ENCODE data around the gene BAZ2A.

BAZ2A gene

DNA sequence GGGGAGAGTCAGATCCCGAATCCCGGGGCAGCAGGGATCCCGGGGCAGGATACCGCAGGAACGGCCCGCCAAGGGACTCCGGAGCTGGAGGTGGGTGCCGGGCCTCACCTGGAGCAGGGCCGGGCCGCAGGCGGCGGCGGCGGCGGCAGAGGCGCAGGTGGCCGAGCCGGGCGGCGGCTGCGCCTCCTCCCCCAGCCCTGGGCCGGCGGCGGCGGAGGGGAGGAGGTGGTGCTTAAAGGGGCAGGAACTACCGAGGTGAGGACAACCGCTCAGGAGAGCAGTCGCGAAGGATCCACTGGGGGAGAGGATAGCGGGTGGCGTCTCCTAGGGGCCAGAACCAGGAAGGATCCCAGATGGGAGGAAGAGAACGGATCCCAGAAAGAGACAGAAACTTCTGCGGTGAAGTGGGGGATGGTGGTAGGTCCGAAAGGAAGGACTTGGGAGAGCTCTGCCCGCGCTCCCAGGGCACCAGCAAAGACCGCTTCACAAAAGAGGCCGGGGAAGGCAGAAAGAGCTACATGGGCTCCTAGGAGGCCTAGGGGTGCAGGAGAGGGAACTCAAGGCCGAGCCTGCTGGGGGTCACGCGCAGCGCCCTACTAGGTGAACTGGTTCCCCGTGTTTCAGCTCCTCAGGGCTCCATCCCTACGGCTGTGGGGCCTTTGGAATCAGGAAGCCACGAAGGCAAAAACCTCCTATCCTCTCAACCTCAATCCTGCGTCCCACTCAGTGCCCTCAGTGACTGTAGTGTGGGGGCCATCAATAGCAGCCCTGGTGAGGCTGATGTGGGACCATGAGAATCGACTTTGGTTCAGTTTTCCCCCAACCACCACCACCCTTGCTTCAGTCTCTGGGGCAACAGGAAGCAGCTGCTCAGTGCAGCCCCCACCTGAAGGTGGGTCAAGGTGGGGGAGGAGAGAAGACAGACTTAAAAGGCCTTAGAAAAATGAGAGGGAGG lies 5.0 kb upstream of the BAZ2A start:
- DNase-seq: peak; percentile 34

DNA sequence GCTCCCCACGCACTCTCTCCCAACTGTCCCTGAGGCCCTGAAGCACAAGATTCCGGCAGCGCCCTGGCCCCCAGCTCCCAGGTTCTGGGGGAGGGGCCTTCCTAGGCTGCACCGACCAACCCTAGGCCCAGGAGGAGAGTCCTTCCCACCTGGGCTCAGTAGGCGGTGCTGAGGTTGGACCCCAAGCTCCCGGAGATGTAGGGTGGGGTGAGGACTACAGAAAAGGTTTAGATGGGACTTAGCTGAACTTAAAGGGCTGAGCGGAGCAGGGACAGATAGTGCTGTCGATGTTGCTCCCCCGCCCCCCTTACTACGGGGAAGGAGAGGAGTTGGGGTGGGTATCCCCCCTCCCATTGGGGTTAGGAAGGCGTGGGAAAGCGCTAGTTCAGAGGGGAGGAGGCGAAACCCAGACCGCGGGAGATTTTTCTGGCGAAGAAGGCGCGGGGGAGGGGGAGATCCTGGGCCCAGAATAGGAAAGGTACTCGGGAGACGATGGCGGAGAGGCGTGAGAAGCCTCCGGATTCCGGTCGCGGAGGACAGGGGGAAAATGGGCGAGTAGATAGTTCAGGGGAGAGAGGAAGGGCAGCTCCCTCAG lies 4.2 kb upstream of the BAZ2A start:
- peak; percentile 48 for DNase-seq

DNA sequence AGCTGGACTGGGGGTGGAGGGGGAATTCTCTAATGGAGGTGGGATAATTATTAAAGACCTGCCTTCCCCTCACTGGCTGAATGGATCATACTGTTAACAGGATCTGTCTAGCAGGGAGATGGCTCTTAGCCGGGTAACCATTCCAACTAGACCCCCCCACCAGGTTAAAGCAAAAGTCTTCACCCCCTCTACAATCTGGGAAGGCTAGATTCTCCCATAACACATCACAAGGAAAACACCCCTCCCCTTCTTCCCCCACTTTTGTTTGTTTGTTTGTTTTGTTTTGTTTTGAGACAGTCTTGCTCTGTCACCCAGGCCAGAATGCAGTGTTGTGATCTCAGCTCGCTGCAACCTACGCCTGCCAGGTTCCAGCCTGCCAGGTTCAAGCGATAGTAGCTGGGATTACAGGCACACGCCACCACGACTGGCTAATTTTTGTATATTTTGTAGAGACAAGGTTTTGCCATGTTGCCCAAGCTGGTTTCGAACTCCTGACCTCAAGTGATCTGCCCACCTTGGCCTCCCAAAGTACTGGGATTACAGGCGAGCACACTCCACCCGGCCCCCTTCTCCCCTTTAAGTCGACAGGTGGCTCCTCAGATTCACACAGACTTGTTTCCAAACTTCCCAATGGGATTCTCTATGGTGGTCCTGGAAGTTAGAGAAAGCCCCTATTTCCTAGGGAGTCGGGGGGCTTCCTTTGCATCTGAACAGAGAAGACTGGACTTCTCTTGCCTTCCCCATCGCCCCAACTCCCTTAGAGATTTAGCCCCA lies 3.5 kb upstream of the BAZ2A start:
- DNase-seq: no peak

DNA sequence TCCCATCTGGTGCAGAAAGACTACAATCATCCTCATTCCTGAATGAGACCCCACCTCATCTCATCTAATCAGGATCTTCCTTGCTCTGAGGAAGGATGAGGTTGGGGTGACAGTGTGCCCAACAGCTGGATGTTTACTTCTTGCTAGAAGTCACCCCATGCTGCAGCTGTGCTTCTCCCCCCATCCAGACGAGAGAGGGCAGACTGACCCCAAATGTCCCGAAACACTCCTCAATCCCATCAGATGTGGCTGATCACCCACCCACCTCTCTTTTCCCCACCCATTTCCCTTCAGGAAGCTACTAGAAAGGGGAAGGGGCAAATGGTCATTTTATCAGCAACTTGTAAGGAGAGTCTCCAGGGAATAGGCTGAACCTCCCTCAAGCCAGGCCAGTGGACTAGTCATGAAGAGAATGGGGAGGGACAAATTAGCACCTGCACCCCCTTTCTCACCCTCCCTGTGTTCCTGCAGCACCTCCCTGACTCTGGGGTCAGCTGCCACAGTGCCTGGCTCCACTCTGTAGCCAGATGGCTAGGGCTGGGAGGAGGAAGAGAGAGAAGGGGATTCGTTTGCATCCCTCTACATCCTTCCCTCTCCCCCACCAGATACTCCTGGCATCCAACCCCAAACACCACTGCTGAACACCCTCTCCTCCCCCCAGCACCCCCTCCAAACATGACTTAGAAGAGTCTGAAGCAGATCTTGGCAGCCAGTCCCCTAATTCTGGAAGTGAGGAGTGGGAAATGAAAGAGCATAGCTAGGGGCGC lies 2.8 kb upstream of the BAZ2A start:
- DNase-seq: no peak

DNA sequence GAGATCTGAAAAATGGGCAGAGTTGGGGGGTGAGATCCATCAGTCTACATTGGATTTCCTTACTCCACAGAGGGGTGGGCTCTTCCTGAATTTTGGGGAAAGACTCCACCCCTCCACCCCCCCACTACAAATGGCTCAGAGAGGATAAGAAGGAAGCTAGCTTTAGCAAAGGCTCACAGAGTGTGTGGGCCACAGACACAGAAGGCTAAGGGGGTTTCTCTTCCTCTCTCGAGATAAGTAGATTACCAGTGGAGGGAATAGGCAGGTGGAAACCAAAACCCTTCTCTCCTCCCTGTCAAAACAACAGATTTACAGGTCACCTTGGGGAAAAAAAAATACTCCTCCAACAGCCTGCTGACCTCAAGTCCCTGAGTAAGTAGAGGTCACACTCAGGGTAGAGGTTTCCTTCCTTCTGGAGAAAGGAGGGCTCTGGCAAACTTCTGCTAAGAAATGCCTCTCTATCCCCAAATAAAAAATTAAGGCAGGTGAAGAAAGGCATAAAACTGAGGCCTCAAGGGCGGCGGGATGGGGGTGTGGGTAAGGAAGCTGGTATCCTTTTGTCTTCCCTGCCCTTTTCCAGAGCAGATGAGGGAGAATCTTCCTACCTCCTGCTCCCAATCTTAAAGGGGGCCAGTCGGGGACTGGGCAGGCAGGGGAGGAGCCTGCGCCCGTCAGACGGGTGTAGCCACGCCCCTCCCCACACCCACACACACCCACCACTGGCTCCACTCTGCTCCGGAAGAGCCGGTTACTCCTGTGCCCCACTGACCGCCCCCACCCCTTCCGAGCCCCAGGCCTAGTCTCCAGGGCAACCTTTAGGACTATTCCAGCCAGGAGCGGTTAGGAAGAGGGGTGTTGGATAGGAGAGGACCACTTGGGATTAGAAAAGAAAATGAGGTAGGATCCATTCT lies 1.9 kb upstream of the BAZ2A start:
- DNase-seq: no peak

DNA sequence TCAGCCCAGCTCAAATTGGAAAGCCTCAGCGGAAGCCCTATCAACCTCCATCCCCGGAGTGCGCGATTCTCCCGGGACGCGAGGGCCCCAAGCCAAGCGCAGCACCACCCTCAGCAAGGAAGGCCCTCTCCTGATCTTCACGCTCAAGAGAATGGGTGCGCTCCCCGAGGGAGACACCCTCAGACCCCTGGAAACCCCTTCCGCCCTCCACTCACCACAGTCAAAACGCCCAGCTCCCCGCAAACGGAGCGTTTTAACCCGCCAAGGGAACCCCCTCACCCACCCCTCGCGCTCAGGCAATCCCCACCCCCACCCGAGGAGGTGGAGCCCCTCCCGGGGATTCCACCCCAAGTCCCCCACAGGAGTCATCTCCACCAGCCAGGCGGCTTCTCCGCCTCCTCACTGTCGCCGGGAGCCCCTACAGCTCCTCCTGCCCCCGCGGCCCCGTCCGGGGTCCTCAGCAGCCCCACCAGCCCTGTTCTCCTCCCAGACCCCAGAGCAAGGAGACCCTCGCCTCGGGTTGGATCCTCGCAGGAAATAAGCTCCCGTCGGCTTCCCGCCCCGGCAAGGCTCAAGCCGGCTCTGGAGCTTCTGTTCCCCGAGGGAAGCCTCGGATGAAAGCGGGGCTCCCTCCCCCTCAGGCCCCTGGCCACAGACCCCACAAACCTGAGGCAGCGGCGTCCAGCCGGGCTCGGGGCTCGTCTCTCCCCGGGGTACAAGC lies 507 bp downstream of the BAZ2A start:
- DNase-seq: no peak

DNA sequence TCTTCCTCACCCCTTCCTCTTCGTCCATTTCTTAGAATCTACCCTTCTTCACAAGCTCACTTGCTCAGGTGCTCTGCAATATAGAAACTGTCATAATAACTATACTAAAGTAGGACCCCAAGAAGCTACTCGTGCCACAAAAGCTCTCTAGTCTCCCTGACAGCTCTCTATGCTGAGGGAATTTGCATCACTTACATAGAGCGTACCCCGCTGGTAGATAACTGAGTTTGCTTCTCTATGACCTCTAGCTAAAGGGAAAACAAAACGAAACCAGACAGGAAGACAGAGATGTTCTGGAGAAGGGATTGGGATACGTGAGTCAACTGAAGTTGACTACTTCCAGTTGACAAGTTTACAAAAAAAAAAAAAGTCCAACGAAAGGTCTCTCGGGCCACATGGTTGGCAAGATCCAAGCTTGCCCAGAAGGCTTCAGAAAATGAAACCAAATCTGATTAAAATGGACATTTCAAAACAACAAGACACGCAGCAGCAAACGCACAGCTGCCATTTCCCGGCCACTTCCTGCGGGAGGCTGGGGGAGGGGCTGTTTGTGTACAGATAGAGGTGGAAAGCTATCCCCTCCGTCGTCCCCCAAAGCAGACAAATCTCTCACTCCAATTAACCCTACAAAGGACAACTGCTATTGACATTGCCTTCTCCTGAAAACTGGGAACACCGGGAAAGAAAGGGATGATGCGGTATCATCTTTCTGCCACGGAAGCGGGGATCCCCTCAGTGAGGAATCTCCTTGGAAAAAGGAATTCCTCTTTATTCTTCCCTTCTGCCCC lies 1.3 kb downstream of the BAZ2A start:
- no peak for DNase-seq

DNA sequence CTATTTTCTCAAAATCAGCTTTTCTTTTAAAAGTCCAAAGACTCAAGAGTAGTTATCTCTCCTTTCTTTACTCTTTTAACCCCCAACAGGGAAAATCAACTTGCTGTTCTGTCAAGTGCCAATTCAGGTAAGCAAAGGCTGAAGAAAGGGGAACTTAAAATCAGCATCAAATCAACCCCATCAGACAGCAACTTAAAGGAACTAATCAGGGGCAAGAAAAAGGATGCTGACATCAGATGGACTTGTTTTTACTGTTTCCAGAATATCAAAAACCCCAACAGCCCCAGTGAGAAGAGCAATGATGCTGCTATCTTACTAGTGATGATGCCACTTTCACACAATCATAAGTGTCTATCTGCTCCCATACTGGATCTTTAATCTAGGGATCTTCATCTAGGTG lies 3.4 kb downstream of the BAZ2A start:
- DNase-seq: no peak

DNA sequence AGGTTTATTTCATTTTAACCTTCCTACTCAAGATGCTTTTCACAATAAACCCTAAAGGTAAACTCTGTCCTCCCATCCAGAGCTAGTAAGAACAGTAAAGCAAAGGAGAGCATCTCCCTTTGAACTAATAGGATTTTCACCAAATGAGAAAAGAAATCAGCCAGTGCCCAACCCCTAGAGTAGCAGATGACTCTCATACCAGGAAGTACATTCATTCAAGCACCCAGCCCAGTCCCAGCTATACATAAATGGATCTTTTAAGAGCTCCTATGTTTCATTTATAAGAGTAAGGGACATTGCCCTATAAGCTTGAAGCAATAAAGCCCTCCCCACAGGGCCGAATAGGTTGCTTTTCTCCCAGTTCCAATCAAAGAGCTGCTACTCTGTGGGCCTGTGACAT lies 7.6 kb downstream of the BAZ2A start:
- DNase-seq: no peak

DNA sequence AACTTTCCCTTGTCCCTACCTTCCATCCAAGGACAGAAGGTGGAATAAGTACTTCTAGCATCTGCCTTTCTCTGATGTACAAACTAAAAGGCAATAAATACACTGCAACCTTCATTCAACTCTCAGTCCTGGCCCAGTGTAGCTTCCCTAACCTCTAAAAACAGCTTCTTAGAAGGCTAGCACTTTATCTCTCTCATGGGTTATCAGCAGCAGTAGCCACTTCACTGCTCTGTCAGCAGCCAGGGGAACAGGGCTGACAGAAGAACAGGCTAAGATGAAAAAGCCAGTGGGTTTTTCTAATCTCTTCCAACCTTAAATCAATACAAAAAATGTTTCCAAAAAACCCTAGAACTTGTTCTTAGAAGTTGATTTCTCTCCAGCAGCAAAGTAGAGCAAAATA lies 13.2 kb downstream of the BAZ2A start:
- DNase-seq: no peak

DNA sequence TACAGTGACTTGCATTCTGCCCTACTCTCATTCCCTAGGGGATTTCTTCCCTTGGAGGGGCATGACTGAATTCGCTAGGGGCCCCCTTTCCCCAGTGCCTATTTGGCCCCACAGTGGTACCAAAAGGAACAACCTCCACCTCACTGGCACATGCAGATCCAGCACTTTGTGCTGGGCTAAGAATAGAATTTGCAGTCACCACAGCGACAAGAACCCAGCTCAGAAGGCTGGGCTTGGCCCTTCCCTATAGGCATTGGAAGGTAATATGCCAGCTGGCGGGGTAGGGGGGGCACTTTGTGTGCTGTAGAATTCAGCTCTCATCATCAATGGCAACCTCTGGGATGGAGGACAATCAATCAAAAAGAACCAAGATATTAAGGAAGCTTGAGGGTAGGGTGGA lies 13.9 kb downstream of the BAZ2A start:
- no peak for DNase-seq

DNA sequence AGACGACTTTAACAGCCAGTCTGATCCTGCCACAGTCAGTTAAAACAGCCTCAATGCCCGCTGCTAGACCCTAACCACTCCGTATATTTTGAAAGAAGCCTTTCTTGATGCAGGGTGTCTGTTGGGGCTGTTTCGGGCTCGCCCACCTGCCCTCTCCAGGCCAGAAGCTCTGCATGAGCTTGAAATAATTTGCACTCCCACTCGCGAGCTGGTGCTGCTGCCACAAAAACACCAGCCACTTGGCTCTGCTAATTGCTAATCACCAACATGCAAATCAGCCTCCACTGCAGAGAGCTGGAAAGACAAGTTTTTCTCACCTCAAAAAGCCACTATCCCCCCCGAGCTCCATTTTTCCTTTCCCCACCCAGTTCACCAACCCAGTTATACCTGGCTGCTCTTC lies 15.5 kb downstream of the BAZ2A start:
- DNase-seq: no peak

DNA sequence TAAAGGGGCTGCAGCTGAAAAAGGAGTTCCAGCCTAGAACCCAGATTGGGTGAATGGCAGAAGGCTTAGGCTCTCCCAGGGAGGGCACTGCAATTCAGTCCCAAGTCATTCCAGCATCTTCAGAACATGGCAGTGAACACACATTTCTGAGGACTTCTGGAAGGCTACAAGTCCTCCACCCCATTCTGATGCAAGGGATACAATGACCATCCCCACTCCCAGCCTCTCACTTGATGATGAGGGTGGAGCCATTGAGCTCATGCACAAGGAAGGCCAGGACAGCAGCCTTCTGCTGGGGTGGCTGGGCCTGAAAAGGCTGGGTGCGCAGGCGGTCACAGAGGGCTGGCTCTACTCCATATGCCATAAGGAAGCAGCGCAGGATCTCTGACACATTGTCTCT lies 25.8 kb downstream of the BAZ2A start:
- no peak for DNase-seq

DNA sequence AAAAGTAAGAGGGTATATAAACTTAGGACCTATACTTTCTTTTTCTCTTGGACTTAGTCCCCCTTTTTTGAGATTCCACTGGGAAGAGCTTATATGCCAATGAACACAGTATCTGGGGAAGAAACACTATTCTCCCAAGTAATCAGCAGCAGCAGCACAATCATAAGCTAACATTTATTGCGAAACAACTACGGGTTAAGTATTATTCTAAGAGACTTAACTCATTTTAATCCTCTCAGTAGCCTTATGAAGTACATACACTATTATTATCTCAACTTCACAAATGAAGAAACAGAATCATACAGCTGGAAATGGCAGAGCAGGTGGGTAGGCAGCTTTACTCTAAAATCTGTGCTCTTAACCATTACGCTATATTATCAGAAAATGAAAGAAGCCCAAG lies 27.9 kb downstream of the BAZ2A start:
- DNase-seq: no peak

DNA sequence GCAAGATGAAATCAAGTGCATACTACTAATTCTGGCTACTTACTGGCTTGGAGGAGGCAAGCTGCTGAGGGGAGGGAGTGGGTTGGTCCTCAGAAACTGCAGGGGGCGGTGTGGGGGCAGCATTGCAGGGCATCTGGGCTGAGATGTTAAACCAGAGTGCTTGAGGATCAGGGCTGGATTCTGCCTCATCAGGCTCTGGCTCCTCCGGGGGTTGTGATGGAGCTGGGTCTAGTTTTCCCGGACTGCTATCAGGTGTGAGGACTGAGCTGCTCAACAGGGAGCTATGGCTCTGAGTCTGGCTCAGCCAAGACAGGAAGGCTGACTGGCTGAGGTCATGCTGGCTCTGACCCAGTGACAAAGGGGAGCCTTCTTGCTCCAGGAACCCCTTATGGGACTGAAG lies 28.6 kb downstream of the BAZ2A start:
- no peak for DNase-seq

DNA sequence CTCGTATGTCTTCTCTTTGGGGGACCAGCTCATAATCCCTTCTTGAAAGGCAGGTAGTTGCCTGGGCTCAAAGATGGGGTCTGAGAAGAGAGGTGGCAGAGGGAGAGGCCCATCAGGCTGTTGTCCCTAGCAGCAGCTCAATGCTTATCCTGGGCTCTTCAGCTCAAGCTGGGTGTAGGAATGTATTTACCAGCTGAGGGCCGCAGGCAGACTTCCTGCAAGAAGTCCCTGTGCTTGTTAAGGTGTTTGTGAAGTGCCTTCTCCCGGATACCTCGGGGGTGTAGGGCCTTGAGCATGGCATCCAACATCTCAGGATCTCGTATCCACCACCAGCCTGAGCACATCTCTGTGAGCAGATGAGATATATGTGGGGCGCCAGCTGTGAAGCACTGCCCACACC lies 29.4 kb downstream of the BAZ2A start:
- no peak for DNase-seq

DNA sequence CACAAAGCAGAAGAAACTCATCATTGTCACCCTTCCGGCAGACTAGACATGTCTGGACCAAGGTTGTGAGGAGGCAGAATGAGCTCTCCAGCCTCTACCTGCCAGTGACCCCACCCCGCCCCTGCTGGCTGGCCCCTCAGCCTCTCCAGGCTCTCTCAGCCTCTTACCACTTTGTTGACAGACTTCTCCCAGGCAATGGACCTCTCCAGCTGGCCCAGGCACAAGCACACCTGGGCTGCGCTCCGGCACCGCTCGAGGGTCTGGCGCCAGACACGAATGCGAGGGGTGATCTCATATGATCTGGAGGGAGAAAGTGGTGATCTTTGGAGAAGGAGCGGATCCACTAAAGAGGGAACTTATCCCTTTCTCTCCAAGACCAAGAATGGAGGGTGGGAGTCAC lies 30.3 kb downstream of the BAZ2A start:
- DNase-seq: no peak

DNA sequence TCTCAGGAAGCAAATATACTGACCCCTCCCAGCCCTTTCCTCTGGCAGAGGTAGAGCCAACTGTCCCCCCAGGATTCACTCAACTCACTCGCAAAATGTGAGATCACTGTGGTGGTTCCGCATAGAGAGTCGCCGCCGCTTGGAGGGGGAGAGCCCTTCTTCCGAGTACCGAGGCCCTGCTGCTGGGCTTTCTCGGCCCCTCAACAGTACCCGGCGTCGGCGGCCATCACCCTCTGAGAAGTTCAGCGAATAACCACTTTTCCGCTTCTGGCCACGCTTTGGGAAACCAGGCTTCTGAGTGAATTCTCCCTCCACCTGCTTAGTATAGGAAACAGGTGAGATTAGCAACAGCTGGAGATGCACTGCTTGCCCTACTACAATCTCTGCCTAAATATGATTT lies 31.1 kb downstream of the BAZ2A start:
- no peak for DNase-seq

DNA sequence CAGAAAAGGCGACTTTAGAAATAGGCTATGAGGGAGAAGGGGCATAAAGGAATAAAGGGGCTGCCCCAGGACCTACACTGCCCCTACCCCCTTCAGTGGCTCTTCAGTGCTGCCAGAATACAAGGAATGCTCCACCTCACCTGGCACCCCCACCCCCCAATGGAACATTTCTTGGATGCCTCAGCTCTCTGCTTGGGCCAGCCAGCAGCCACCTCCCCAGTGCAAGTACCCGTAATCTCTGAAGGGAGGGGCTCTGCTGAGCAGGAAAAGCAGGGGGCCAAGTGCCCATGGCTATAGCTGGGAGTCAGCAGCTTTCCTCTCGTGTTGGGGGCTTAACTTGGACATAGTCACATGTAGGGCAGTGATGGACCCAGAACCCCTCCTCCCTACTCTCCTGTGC lies 33.3 kb downstream of the BAZ2A start:
- no peak for DNase-seq

DNA sequence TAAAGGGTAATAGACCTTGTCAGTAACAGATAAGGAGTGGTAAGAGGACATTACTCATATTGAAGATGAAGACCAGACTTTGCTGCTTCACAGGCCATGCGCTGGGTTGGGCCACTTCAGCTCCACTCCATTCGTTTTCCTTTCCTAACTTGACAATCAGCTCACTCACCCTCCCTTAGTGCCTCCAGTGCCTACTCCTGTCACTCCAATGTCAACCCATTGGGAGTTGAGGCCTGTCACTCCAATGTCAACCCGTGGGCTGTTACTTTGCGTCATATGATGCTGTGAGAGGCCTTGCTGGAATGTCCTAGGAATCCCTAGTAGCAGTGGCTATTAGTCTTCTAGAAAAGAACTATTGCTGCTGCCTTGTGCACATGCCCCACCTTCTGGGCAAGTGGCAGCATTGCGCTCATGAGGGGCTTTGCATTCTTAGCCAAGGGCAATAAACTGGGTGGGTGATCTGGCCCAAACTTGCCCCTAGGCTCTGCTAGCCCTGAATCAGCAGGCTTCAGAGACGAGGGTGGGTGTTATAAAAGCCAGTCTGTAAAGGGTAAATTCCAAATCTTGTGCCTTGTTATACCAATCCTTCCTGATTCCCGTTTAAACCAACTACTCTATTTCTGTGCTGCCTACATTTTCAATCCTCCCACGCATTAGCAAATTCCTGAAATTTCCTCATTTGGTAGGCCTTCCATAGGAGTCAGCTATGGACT lies 36.1 kb downstream of the BAZ2A start:
- no peak for DNase-seq

Data from NCI-H1048 (cell line).